HK-2 (cell line): ENCODE data around the gene SV2C.
"Not testable (repeated sequence)": the region's sequence is repeated elsewhere in the genome, so short reads cannot be mapped to it uniquely, and the experiment has no call there.

ENCODE experiments used
- DNase-seq: peaks from one replicate; pipeline ENCODE4 v3.0.0-alpha.2; 2018; ENCODE audit not compliant: unreplicated experiment

The SV2C gene, protein sequence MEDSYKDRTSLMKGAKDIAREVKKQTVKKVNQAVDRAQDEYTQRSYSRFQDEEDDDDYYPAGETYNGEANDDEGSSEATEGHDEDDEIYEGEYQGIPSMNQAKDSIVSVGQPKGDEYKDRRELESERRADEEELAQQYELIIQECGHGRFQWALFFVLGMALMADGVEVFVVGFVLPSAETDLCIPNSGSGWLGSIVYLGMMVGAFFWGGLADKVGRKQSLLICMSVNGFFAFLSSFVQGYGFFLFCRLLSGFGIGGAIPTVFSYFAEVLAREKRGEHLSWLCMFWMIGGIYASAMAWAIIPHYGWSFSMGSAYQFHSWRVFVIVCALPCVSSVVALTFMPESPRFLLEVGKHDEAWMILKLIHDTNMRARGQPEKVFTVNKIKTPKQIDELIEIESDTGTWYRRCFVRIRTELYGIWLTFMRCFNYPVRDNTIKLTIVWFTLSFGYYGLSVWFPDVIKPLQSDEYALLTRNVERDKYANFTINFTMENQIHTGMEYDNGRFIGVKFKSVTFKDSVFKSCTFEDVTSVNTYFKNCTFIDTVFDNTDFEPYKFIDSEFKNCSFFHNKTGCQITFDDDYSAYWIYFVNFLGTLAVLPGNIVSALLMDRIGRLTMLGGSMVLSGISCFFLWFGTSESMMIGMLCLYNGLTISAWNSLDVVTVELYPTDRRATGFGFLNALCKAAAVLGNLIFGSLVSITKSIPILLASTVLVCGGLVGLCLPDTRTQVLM

DNA sequence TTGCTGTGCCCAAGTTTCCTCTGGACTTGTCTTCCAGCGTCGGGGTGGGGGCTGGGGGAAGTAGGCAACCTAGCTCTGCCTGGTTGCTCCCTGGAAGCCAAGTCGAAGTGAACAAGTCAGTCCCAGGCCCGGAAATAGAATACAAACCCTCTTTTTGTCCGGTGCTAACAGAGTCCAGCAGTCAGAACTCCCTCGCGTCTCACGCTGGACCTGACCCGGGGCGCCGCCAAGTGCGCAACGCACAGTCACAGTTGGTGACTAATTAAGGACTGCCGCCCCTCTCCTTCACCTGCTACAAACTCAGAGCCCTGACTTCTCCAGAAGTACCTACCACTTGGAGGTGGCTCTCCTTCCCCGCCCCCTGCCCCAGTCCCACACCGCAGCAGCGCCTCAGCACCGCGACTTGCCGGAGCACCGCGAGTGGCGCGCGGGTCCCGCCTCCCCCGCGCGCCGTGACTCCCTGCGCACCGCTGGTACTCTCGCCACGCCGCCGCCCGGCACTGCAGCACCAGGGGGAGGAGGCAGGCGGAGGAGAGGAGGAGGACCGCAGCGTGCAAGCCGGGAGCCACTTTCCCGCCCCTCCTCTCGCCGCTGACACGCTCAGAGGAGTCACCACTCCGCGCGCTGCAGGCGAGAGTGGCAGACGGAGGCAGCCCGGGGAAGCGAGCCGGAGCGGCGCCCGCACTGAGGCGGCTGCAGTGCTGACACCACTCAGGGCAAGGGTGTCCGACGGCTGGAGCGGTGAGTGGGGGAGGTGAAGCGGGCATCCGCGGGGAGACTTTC lies at the start of gene SV2C:
TSS of gene SV2C (plus strand) at position 612 of the 783 bp plus-strand sequence. CDS start 48,368 bp downstream, outside the sequence.
- no peak for DNase-seq

DNA sequence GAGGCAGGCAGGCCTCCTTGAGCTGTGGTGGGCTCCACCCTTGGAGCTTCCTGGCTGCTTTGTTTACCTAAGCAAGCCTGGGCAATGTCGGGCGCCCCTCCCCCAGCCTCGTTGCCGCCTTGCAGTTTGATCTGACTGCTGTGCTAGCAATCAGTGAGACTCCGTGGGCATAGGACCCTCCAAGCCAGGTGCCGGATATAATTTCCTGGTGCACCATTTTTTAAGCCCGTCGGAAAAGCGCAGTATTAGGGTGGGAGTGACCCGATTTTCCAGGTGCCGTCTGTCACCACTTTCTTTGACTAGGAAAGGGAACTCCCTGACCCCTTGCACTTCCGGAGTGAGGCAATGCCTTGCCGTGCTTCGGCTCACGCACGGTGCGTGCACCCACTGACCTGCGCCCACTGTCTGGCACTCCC lies 45.4 kb upstream of the SV2C start:
- DNase-seq = not testable (repeated sequence)

DNA sequence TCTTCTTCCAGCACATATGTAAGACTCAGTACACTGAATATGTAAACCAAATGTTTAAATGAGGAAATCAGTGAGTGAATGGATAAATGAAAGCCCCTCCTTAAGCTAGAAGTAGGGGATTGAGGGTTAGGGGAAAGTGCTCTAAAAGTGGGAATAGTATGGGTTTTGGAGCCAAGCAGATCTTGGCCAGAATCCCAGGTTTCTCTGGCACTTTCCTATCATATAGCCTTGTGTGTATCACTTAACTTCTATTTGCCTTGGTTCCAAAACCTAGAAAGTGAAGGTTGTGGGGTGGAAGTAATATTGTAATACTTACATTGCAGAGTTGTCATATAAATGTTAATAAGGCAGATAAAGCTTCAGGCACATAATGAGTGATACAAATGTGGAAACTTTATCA lies 45.0 kb upstream of the SV2C start:
- no peak for DNase-seq

DNA sequence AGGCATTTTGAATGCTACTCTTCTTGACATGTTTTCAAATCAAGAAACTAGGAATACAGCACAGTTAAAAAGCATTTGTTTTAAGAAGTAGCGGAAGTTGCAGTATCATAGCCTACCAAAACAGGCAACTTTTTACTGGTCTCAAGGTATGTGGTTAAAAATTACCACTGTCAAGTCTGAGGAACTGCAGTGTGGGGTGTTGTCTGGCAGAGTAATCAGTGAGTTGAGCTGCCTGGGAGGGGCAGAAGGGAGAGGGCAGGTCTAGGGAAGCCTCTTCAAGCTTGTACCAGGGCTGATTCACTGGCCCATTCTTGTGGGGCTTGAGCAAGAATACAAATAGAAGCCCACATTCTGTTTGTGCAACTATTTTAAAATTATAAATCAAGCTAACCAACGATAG lies 42.4 kb upstream of the SV2C start:
- no peak for DNase-seq

DNA sequence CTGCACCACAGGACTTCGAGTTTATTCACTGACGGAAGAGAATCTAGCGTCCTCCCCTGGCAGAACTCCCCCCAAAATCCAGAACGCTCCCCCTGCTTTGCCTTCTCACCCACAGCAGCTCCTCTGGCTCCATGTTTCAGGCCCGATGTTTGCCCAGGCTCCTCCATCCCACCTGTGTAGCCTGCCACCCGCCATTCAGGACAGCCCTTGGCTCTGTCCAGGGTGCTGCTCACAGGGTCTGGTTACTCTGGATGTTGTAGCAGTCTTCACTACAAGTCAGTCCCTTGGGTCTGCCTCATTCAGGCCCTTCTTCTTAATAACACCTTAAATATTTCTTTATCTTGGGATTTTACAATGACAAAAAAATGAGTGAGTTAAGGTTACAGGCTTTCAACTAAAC lies 41.3 kb upstream of the SV2C start:
- no peak for DNase-seq

DNA sequence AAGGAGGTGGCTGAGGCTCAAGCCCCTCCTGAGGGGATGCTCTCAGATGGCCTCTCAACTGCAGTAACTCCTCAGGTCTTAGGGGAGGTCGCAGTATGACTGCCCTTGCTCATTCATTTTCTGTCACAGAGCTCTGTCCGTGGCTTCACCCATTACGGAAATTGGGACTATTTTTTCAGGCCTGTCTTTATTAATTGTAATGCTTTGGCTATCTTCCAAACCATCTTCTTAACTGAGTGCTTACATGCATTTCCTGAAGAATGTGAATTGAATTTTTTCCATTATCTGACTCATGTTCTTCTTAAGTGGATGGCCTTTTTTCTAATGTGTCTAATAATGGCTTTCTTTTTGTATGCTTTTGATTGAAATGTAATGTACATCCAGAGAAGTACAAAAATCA lies 36.4 kb upstream of the SV2C start:
- DNase-seq = no peak

DNA sequence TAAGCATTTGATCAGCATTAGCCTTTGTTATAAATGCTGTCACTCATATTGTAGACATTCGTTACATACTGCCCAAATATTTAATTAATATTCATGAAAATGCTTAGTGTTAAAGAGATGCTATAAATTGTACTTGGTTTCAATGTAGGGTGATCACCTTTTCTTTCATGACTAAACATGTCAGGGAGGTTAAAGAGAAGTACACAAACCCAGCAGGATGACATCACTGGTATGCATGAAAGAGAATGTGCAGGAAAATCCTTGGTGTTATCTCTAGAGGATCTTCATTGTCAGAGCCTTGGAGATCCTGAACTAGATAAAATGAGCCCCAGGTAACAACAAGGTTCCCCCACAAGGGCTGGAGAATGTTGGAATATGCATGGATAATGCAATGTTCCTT lies 33.0 kb upstream of the SV2C start:
- DNase-seq = no peak

DNA sequence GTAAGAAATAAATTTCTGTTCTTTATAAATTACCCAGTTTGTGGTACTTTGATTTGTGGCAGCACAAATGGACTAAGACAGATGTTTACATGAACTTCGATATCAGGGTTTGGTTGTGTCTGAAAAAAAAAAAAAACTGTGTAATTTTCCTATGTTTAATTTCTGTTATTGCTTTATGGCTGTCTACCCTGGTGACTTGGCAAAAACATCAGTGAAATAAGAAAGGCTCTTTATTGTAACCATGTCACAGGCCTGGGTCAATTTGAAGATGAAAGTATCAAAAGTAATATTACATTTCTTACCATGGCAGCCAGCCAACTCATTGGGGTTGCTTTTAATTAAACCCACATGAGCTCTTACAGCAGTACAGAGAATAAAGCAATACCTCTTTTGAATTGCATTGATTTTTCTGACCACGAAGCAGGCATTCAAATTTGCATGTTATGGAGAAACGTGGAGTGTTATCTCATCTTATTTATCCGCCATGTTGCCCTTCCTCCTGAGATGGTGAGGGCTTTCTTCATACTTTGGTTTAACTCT lies 20.6 kb upstream of the SV2C start:
- no peak for DNase-seq

DNA sequence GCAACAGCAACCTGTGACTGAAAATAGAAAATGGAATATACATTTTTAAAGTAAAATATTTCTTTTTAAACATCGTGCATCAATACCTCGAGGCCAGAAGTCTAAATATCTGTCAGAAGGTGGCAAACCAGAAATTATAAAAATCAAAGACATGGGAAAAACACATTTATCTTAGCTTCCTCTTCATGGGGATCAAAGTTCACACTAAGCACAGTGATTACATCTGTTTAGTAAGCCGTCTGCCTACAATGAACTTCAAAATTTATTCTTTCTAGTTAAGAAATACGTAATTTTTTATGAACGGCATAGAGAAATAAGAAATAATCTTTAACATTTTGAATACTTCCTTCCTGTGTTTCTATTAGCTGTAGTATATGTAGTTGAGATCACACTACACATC lies 17.9 kb upstream of the SV2C start:
- no peak for DNase-seq

DNA sequence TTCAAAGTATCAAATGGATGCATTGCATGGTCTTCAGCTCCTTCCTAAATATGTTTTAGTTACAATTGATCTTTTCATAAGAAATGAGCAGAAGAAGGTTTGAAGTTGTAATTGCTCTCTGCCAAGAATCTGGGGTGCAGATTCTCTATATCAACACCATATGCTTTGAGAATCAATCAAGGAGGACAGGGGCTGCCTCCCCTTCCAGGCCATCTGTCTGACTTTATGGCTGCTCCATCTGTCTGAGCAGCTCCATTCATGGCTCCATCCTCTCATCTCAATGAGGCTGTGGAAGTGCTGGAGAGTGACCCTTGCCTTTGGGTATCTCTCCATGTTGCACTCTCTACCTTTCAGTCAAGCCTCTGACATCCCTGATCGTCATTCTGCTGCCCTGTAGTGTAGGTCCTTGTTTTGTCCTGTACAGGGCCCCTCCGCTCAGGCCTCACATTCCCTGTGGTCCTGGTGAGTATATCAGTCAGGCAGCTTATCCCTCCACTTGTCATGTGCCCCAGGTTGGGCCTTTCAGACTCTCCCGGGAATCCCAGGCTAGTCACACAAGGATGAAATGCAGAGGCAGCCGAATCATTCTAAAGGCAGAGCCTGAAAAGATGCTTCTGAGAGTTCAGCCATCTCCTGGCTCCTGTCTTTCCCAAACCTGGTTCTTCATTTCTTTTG lies 14.0 kb upstream of the SV2C start:
- DNase-seq = no peak

DNA sequence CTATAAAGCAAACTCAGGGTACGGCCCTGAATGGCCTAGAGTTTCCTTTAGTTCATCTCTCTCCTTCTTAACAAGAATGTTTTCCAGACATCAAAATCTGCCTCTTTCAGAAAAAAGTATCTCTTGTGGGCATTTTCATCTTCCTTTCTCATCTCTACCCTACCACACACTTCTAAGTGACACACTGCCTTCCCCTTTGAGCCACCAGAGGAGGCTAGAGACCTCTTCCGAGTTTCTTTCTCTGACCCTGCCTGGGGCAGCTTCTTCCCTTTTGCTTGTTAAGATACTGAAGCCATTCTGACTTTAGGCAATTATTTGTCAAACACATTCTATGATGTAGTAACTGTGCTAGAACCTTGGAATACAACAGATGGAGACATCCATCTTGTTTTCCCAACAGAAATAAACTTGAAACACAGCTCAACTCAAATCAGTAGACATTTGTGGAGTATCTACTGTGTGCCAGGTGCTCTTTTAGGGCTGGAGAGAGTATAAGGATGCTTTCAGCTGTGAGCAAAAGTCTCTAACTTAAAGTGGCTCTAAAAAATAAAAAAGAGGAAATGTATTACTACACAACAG lies 8.6 kb upstream of the SV2C start:
- no peak for DNase-seq

DNA sequence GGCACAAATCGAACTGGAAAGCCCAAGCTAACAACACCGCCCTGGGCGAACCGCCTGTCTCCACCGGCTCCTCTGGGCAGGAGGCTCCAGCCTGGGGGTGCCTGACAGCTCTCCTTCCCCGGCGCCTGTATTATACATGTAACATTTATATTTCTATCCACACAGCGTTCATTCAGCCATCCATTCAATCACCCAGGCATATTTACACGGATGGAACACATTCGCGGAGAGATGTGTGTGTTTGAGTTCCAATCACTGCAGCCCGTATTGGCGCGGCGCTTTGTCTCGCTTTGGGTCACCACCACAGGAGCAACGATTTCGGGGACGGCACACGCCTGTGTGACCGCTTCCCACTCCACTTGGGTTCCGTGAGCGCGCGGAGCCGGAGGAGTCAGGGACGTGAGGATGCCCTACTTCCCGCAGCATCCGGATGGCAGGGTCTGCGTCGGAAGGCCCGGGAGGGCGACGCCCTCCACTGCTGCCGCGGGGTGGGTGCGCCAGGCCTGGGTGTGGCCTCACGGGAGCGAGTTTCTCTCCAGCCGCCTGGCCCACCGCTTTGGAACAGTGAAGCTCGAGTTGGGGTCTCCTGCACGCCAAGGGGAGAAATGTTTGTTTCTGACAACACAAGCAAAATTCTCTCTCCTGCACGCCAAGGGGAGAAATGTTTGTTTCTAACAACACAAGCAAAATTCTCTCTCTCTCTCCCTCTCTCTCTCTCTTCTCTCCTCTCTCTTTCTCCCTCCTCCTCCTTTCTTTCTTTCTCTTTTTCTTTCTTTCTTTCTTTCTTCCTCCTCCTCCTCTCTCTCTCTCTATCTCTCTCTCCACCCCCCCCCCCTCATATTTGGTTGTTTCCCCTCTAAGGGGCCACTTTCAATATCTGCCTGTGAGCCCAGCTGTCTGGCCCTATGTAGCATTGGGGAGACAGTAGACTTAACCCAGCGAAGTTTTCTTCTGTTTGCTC lies 1.1 kb upstream of the SV2C start:
- DNase-seq = no peak

DNA sequence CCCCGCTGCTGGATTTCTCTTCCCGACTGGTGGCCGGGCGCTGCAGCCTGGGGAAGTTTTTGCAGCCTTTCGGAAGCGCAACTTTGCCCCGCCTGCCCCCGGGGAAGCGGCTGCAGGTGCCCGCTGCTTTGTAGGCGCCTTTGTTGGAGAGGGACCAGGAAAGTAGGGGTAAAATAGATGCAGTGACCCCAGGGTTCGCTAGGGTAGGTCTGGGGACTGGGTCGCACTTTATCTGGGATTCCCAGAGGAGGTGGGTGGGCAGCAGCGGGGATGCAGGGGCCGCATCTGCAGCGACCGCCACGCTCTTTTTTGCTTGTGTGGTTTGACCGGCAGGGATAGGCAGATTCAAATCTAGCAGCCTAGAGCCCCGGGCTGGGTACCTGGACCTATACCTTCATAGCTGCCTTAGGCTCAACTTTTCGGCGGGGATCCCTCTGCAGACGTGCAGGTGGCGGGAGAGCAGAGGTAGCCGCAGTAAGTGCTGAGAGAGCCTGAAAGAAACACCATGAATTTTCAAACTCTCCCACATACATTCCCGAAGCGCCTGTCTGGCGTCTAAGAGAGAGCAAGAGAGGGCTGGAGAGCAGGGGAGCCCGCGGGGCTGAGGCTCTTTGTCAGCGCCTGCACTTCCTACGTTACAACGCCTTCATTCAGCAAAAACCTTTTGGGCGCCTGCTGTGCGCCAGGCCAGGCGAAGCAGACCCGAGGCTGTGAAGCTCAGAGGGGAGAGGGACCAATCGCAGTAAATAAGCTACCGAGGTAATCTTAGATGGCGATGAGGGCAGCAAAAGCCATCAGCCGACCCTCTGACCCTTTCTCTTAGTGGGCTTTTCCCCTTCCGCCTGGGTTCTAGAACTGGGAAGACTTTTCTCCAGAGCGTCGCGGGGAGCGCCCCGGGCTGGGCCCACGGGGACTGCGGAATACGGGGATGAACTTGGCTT lies 642 bp downstream of the SV2C start:
- DNase-seq = no peak

DNA sequence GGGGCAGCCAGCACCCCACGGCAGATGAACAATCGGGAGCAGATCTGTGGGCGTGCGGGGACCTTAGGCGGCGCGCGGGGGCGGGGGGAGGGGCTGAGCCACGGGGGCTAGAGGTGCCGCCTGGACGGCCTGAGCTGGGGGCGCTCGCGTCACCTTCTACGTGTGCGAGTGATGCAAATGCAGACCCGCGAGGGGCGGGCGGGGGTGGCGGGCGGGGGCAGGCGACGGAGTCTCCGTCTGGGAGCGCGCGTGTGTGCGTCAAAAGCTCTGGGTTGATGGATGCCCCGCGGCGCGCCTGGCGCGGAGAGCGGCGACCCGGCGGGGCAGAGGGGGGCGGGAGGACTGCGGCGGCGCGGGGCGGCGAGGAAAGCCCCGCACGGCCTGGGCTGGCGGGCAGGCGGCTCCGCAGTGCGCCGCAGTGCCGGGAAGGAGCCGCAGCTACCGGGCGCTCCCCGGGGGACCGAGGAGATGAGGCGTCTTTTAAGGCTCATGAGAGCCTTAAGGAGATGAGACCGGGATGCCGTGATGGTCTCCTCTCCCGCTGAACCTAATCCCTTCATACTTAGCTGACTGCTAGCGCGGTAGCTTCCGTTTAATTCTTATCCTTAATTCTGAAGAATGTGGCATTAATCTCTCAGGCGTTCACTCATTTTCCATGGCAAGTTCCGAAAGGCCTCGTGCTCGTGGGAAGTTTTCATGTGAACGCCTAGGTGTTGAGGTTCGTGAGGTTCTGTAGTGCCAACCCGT lies 1.5 kb downstream of the SV2C start:
- no peak for DNase-seq

DNA sequence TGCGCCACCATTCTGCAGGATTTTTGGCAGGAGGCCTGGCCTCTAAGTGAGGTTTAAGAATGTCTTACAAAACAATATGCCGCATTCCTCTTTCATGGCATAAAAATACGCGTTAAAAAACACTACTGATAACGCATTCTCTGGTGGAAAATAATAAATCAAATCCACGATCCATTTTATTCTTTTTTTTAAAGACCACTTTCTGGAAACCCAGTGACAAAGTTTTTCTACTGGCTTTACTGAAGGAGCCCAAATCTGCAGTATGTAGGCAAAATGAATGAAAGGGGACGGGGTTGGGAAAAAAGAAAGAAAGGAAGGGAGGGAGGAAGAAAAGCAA lies 2.0 kb downstream of the SV2C start:
- DNase-seq = no peak

DNA sequence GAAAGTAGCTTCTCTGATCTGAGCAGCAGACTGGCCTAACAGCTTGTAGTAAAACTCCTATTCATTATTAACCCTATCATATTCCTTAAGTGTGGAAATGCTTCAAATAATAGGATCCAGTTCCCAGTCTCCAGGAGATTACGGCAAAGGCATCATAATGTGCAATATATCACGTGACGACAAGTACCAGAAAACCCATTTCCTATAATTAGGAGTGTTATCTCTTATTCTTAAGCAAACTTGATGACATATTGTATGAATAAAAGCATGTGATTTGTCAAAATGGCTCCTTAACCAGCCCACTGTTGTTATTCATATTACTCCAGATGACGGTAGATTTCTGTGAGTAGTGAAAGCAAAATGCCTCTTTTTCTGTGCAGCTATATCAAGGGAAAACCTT lies 2.9 kb downstream of the SV2C start:
- DNase-seq = no peak

DNA sequence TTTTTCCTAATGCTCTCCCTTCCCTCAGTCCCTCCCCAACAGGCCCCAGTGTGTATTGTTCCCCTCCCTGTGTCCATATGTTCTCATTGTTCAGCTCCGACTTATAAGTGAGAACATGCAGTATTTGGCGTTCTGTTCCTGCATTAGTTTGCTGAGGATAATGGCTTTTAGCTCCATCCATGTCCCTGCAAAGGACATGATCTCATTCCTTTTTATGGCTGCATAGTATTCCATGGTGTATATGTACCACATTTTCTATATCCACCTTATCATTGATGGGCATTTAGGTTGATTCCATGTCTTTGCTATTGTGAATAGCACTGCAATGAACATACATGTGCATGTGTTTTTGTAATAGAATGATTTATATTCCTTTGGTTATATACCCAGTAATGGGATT lies 6.0 kb downstream of the SV2C start:
- not testable (repeated sequence) for DNase-seq

DNA sequence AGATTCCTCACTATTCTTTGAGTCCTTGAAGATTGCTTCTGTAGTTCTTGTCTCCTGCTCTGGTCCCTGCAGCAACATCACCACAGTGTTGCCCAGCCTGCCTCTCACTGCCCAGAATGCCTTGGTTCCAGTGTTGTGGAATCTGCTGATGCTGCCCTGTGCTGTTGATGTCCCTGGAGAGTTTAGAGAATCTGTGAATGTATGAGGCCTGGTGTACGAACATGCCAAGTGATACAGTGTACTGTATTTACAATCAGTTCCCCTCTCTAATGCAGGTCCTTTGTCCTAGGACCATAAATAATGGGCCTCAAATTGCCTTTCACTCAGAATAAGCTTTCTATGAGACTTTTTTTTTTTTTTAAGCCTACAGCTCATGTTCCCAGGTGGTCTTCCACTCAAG lies 8.2 kb downstream of the SV2C start:
- no peak for DNase-seq
